Fibroblast of the aortic adventitia (primary cell): ENCODE results near the gene CACNA1H. TPM values are rescaled to one million over a fixed set of nuclear protein-coding genes. Genes with fewer than 3 reads are reported as not detected.

Experiments
- DNase-seq: peaks from one replicate; pipeline ENCODE4 v3.0.0-alpha.2; 2010; ENCODE audit warnings: low read depth
- H3K4me3 ChIP-seq: 2 replicates; pipeline ENCODE4 v1.5.1; 2011; ENCODE audit warnings: low read depth, mild to moderate bottlenecking, control low read depth, low read length, moderate library complexity
- total RNA-seq: library from RNA; depleted of rRNA; stranded (reverse); fragments of >200 nt; gene quantifications from 2 replicates; pipeline ENCODE4 v1.2.3, GENCODE V29; 2012; ENCODE audit warnings: low replicate concordance
- TF ChIP-seq, protein P1 (sequence below): IDR thresholded peaks from 2 replicates; pipeline ENCODE4 v1.5.1; 2011; ENCODE audit warnings: mild to moderate bottlenecking, low read length, control low read depth, inconsistent platforms; ENCODE audit not compliant: insufficient read depth

Gene CACNA1H
- total RNA-seq, 1 donor, result not detected

DNA sequence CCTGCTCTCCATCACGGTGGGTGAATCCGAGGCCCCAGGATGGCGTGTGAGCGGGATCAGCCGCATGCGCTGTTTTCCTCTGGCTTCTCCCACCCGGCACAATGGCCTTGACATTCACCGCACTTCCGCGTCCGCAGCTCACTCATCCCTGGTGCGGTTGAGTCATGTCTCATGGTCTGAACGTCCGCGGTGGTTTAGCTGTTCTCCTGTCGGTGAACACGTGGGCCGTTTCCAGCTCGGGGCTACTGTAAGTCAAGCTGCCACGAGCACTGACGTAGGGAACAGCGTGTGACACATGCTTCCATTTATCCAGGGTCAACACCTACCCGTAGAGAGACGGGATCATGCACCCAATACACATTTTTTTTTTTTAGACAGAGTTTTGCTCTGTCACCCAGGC, 15.3 kb upstream of the CACNA1H start:
- TF ChIP-seq, protein P1, sequence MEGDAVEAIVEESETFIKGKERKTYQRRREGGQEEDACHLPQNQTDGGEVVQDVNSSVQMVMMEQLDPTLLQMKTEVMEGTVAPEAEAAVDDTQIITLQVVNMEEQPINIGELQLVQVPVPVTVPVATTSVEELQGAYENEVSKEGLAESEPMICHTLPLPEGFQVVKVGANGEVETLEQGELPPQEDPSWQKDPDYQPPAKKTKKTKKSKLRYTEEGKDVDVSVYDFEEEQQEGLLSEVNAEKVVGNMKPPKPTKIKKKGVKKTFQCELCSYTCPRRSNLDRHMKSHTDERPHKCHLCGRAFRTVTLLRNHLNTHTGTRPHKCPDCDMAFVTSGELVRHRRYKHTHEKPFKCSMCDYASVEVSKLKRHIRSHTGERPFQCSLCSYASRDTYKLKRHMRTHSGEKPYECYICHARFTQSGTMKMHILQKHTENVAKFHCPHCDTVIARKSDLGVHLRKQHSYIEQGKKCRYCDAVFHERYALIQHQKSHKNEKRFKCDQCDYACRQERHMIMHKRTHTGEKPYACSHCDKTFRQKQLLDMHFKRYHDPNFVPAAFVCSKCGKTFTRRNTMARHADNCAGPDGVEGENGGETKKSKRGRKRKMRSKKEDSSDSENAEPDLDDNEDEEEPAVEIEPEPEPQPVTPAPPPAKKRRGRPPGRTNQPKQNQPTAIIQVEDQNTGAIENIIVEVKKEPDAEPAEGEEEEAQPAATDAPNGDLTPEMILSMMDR, result no peak
- H3K4me3 ChIP-seq, result no peak overlapping the region
- DNase-seq, result no peak

DNA sequence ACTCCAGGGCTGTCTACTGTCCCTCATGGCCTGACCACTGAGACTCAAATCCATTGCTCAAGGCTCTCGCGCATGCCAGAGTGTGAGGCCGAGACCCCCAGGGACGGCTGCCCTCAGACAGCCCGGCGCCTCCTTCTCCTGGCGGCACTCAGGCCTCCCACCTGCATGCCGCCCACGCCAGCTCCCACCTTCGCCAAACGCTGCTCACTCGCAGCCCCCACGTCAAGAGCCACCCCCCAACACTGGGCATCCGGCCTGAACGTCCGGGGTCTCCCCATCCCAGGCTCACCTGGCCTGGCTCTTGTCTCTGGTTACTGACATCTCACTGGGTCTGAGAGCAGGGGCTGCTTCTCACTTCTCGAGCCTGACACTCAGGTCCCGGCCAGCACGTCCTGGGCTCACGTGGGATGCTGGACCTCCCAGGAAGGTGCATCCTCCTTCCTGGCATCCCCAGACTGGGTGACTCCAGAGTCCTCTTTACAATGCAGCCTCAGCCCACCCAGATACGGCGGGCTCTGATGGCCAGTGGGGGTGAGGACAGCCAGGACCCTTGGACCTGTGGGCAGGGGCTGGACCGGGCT, 12.2 kb upstream of the CACNA1H start:
- DNase-seq, result no peak
- TF ChIP-seq, protein P1, result no peak
- no peak overlapping the region for H3K4me3 ChIP-seq

DNA sequence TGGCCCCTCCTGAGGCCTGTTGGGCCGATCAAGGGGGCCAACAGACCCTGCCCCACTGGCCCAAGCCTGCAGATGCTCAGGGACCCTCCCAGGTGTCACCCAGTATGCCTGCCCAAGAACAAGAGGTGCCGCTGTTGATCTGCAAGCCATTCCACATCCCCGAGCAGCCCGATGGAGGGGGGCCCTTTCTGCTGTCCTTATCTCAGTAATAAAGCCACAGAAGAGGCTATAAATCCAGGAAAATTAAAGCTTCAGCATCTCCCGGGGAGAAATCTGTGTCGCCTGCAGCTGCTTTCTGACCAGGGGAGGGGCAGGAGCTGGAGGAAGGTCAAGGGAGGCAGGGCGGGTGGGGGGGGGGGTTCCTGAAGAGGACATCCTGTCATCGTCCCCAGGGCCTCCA, 11.7 kb upstream of the CACNA1H start:
- H3K4me3 ChIP-seq, result no peak overlapping the region
- DNase-seq, result no peak
- TF ChIP-seq, protein P1, result no peak

DNA sequence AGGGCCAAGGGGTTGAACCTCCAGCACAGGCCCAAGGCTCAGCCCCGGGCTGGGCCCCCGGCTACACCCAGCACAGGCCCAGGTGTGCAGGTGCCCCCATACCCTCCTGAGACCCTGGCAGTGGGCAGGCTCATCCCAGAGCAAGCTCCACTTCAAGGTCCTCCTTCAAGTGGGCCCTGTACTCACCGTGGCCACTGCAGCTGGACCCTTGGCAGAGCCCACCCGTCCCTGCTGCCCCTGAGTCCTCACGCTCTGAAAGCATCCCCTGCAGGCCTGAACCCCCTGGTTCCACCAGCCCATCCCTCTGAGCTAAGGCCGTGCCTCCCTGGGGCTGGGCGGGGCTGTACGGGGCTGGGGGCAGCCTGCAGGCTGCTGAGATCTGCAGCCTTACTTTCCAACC, 11.2 kb upstream of the CACNA1H start:
- DNase-seq, result no peak
- TF ChIP-seq, protein P1, result no peak
- no peak overlapping the region for H3K4me3 ChIP-seq

DNA sequence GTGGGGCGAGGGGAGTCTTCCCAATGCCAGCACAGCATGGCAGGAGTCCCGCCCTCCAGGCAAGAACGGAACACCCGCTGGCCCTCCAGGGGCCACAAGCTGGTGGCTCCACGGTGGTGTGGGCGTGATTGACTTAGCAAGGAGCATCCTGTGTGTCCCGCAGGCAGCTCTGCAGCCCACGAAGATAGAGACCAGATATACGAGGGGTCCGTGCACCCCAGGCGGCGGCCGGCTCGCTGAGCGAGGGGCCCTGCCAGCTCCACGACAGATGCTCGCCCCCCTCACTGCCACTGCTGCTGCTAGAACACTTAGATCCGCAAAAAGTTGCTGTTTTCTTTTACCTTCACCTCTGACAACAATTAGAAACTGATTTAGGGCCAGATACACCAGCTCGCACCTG, 10.0 kb upstream of the CACNA1H start:
- H3K4me3 ChIP-seq, result no peak overlapping the region
- TF ChIP-seq, protein P1, result no peak
- no peak for DNase-seq

DNA sequence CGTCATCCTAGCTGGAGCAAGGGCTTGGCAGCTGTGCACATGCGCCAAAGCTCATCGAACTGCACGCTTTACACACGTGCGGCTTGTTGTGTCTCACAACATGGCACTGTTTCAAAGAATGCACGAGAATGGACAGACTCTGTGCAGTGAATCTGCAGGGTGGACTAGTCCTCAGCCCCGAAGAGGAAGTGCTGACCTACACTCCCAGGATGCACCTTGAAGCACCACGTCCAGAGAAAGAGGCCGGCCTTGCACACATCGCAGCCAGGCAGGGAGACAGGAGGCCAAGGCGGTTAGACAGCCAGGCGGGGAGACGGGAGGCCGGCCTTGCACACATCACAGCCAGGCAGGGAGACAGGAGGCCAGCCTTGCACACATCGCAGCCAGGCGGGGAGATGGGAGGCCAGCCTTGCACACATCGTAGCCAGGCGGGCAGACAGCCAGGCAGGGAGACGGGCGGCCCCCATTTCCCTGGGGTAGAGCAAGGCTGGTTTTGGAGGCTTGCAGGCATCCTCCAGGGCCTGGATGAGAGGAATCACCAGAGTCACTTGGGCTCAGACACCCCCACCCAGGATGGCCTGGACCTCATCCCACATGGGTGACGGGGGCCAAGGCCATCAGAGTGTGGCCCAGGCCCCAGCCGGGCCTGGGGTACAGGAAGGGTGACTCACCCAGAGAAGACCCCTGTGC, 9.0 kb upstream of the CACNA1H start:
- no peak overlapping the region for H3K4me3 ChIP-seq
- TF ChIP-seq, protein P1, result no peak
- DNase-seq, result no peak
